T-helper 9 cell (primary cell): ENCODE measurements around the gene S100A9.
"Not testable (repeated sequence)": the region's sequence is repeated elsewhere in the genome, so short reads cannot be mapped to it uniquely, and the experiment has no call there.

Experiments used
- DNase-seq: peaks from one replicate; pipeline ENCODE4 v3.0.0-alpha.2; 2020

Gene S100A9

GRCh38 chr1:153345187-153346076, 12.2 kb upstream of the S100A9 start:
- no peak for DNase-seq

GRCh38 chr1:153346077-153346723, 11.5 kb upstream of the S100A9 start:
- DNase-seq, result no peak

GRCh38 chr1:153347049-153347448, 10.6 kb upstream of the S100A9 start:
- not testable (repeated sequence) for DNase-seq

GRCh38 chr1:153347856-153348255, 9.8 kb upstream of the S100A9 start:
- DNase-seq, result no peak

- DNase-seq, result no peak
These were observed 8.9 kb upstream of the S100A9 start, which contains the start of gene PGLYRP4 for GRCh38 chr1:153348511-153349362. PGLYRP4 (minus strand) TSS chr1:153348841; CDS start chr1:153347932, 909 bp downstream.

- no peak for DNase-seq
These were observed 8.0 kb upstream of the S100A9 start for GRCh38 chr1:153349363-153350320.

- DNase-seq, result no peak
These were observed 7.2 kb upstream of the S100A9 start for GRCh38 chr1:153350321-153350957.

GRCh38 chr1:153352523-153352922, 5.1 kb upstream of the S100A9 start:
- peak; percentile 51 for DNase-seq

- DNase-seq, result no peak
These were observed 4.3 kb upstream of the S100A9 start for GRCh38 chr1:153353226-153353947.

- no peak for DNase-seq
These were observed 3.0 kb upstream of the S100A9 start for GRCh38 chr1:153354515-153355193.

- DNase-seq, result peak; percentile 14
These were observed 2.1 kb upstream of the S100A9 start for GRCh38 chr1:153355445-153356071.

- no peak for DNase-seq
These were observed 1.1 kb upstream of the S100A9 start for GRCh38 chr1:153356392-153357075.

GRCh38 chr1:153357076-153357852, 390 bp upstream of the S100A9 start:
- no peak for DNase-seq

GRCh38 chr1:153358691-153358975, 979 bp downstream of the S100A9 start:
- no peak for DNase-seq

- DNase-seq, result no peak
These were observed 1.6 kb downstream of the S100A9 start for GRCh38 chr1:153359241-153359640.

- no peak for DNase-seq
These were observed 2.5 kb downstream of the S100A9 start for GRCh38 chr1:153360190-153360589.

- no peak for DNase-seq
These were observed 3.2 kb downstream of the S100A9 start for GRCh38 chr1:153360592-153361479.
